NT2/D1 (cell line): ENCODE data around the gene SPATA13.

Source experiments
- SUZ12 ChIP-seq: IDR thresholded peaks from 2 replicates; pipeline ENCODE4 v1.6.1; 2011; ENCODE audit not compliant: insufficient read length, insufficient read depth; ENCODE audit errors: extremely low read depth
- YY1 ChIP-seq: IDR thresholded peaks from 2 replicates; pipeline ENCODE4 v1.6.1; 2011; ENCODE audit not compliant: insufficient read length, insufficient read depth

GRCh38 chr13:24217601-24218281 is 57.2 kb downstream of the SPATA13 start:
- TF ChIP-seq SUZ12: no peak
- TF ChIP-seq YY1: no peak
